NCI-H2029 treated with DMSO at 0.1 percent for 48 hours (cell line): ENCODE results near the gene THOC5.
A peak's percentile ranks its signal among the peaks of the same experiment; 100 is the strongest.
"Not testable (repeated sequence)": the region's sequence is repeated elsewhere in the genome, so short reads cannot be mapped to it uniquely, and the experiment has no call there.

Experiments
- DNase-seq: peaks from one replicate; lab custom pipeline; 2025; lab: John Stamatoyannopoulos, UW

The THOC5 gene

GRCh38 chr22:29563652-29564460, 10.3 kb upstream of the THOC5 start:
- DNase-seq = no peak

GRCh38 chr22:29559853-29560252, 6.3 kb upstream of the THOC5 start:
- DNase-seq = no peak

GRCh38 chr22:29559030-29559429, 5.5 kb upstream of the THOC5 start:
- no peak for DNase-seq

- no peak for DNase-seq
Measured at GRCh38 chr22:29555065-29555644, 1.6 kb upstream of the THOC5 start.

- DNase-seq = not testable (repeated sequence)
Measured at GRCh38 chr22:29552357-29552756, 1.2 kb downstream of the THOC5 start.

GRCh38 chr22:29550005-29550404, 3.6 kb downstream of the THOC5 start:
- DNase-seq = no peak

- DNase-seq = not testable (repeated sequence)
Measured at GRCh38 chr22:29545045-29545444, 8.5 kb downstream of the THOC5 start.

GRCh38 chr22:29541845-29542244, 11.7 kb downstream of the THOC5 start:
- DNase-seq = no peak

GRCh38 chr22:29539105-29539504, 14.5 kb downstream of the THOC5 start:
- no peak for DNase-seq

- no peak for DNase-seq
Measured at GRCh38 chr22:29536411-29536810, 17.1 kb downstream of the THOC5 start.

- DNase-seq = no peak
Measured at GRCh38 chr22:29531419-29531818, 22.1 kb downstream of the THOC5 start.

- no peak for DNase-seq
Measured at GRCh38 chr22:29530716-29531115, 22.8 kb downstream of the THOC5 start.

GRCh38 chr22:29528144-29528543, 25.4 kb downstream of the THOC5 start:
- no peak for DNase-seq

- DNase-seq = no peak
Measured at GRCh38 chr22:29524442-29525191, 28.9 kb downstream of the THOC5 start.

- no peak for DNase-seq
Measured at GRCh38 chr22:29523761-29524160, 29.8 kb downstream of the THOC5 start.

- DNase-seq = no peak
Measured at GRCh38 chr22:29521526-29521925, 32.0 kb downstream of the THOC5 start.

- no peak for DNase-seq
Measured at GRCh38 chr22:29520851-29521250, 32.7 kb downstream of the THOC5 start.

GRCh38 chr22:29519996-29520395, 33.6 kb downstream of the THOC5 start:
- no peak for DNase-seq

GRCh38 chr22:29518427-29518826, 35.1 kb downstream of the THOC5 start:
- DNase-seq = no peak

- DNase-seq = peak; percentile 95
Measured at GRCh38 chr22:29517215-29517908, 36.2 kb downstream of the THOC5 start.

- DNase-seq = no peak
Measured at GRCh38 chr22:29512031-29512430, 41.5 kb downstream of the THOC5 start.

- no peak for DNase-seq
Measured at GRCh38 chr22:29511126-29511862, 42.3 kb downstream of the THOC5 start.
